GM12873 (cell line): ENCODE data around the gene CHCHD10.

Source experiments
- TF ChIP-seq, protein P1 (sequence below): IDR thresholded peaks from 2 replicates; pipeline ENCODE4 v1.5.1; 2012; ENCODE audit warnings: low read depth, mild to moderate bottlenecking, moderate library complexity, low read length, control low read depth; ENCODE audit not compliant: insufficient read depth; ENCODE audit errors: missing control alignments

The CHCHD10 gene

GRCh38 chr22:23769321-23769965 lies 1.7 kb upstream of the CHCHD10 start:
- TF ChIP-seq, protein P1, sequence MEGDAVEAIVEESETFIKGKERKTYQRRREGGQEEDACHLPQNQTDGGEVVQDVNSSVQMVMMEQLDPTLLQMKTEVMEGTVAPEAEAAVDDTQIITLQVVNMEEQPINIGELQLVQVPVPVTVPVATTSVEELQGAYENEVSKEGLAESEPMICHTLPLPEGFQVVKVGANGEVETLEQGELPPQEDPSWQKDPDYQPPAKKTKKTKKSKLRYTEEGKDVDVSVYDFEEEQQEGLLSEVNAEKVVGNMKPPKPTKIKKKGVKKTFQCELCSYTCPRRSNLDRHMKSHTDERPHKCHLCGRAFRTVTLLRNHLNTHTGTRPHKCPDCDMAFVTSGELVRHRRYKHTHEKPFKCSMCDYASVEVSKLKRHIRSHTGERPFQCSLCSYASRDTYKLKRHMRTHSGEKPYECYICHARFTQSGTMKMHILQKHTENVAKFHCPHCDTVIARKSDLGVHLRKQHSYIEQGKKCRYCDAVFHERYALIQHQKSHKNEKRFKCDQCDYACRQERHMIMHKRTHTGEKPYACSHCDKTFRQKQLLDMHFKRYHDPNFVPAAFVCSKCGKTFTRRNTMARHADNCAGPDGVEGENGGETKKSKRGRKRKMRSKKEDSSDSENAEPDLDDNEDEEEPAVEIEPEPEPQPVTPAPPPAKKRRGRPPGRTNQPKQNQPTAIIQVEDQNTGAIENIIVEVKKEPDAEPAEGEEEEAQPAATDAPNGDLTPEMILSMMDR = no peak

DNA sequence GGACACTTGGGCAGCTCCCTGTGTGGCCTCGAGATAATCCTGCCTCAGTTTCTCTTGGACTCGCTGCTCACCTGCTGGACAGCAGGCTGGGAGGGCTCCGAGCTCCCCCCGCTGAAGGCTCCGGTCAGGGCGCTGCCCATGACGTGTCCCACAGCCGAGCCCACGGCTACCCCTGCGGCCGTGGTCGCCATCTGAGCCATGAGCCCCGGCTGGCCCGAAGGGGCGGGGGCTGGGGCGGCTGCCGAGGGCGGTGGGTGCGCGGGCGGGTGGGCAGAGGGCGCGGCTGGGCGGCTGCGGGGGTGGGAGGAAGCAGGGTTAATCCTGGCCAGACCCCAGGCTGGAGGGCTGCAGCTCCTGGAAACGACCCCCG lies 484 bp downstream of the CHCHD10 start:
- TF ChIP-seq, protein P1 = no peak

DNA sequence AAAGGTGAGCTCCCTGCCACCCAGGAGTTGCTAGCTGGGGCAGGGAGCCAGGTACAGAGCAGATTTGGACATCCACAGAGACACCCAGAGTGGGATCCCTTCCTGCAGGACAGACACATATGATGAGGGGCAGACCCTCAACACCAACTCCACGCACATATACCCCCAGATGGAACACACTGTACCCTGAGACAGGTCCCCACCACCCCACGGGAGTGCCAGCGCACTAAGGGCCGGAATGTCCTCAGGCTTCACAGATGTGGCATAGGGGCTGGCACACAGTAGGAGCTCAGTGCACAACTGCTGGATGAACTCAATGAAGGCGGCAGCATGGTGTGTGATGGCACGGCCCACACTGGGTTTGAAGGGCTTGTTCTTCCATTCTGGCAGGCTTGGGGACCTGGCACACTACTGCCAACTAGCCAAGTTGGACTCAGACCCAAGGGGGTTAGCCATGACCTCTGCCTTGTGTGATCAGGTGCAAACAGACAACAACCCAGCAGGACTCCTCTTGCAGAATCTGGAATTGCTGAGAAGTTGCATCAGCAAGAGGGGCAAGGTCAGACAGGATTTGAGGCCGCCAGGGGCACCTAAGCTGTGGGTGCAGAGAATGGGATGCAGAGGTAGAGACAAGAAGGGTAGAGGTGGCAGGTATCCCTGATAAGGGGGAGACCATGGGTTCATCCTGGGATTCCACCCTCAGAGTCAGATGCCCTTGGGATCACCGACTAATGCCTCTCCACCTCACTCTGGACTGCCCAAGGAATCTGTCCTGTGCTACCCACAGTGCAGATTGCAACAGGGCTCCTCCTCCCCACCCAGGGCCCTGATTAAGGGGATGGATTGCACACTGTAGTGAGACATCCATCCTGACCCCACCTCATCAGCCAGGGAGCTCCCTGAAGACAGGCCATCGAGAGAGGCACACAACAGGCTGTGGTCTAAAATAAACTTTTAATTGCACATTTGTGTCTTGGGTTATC lies 2.6 kb downstream of the CHCHD10 start:
- TF ChIP-seq, protein P1 = no peak

DNA sequence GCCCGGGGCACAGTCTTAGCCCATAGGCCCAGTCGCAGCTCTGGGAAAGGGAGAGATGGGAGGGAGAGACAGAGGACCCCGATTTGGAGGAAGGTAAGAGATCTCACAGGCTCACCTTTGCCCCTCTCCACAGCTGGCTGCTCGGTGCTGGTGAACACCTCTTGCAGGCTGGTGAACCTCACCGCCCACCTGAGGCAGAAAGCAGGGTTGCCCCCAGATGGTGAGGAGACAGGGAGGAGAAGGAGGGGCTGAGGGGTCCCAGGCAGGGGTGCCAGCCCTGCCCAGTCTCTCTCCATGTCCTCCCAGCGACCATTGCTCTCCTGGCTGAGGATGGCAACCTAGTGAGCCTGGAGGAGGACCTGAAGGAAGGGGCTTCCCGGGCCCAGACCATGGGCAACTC lies 3.8 kb downstream of the CHCHD10 start:
- TF ChIP-seq, protein P1 = no peak

DNA sequence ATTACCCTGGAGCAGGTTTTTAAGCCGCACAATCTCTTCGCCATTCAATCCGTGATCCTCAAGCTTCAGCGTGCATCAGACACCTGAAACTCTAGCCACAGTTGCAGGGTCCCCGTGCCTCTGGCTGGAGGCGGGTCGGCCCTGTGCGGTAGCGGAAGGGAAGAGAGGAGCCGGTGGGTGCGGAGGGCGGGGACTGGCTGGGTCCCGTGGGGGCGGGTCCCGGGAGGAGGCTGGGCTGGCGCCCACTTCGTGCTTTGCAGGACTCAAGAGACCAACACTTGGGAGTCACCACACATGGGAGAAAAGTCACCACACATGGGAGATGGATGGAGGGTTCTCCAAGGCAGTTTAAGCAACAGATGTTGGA lies 4.2 kb downstream of the CHCHD10 start:
- TF ChIP-seq, protein P1 = no peak

GRCh38 chr22:23762842-23763578 lies 4.8 kb downstream of the CHCHD10 start, which contains the start of gene C22orf15:
C22orf15 (plus strand) TSS chr22:23762990; CDS start chr22:23763307, 317 bp downstream.
- TF ChIP-seq, protein P1 = no peak

DNA sequence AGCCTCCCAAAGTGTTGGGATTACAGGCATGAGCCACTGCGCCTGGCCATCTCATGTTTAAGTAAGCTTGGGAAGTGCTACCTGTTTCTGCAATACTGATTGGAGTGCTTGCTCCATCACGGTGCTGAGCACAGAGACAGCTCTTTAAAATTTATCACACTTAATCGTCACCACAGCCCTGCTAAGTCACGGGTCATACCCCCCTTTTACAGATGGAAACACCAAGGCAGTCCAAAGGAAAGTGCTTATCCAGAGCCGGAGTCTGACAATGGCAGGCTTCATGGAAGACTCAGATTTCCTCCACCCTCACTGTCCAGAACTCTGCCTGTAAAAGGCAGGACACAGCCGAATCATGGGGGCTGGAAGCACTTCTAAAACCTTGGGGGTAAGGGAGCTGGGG lies 7.7 kb downstream of the CHCHD10 start:
- TF ChIP-seq, protein P1 = no peak
